Cortex of kidney (tissue), 1 donor: Measurements from ENCODE around the gene TBXAS1.
"Not testable (repeated sequence)": the region's sequence is repeated elsewhere in the genome, so short reads cannot be mapped to it uniquely, and the experiment has no call there.

Experiments
- DNase-seq: peaks from one replicate; lab custom pipeline; 2025; lab: John Stamatoyannopoulos, UW

Gene TBXAS1

GRCh38 chr7:139825666-139826290, 3.3 kb upstream of the TBXAS1 start:
- no peak for DNase-seq

DNA sequence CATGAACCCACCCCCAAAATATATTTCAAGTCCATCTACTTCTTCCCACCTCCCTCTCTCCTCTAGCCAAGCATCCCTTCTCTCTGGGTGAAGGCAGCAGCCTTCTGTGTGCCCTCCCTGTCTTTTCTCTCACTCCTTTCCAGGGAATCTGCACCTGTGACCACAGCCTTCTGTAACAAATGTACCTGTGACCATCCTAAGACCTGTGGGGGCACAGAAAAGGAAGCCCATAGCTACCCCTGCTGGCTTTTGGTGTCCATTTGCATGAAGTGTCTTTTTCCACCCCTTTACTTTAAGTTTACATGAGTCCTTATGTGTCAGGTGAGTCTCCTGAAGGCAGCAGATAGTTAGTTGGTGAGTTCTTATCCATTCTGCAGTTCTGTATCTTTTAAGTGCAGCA, 2.0 kb upstream of the TBXAS1 start:
- DNase-seq: no peak

DNA sequence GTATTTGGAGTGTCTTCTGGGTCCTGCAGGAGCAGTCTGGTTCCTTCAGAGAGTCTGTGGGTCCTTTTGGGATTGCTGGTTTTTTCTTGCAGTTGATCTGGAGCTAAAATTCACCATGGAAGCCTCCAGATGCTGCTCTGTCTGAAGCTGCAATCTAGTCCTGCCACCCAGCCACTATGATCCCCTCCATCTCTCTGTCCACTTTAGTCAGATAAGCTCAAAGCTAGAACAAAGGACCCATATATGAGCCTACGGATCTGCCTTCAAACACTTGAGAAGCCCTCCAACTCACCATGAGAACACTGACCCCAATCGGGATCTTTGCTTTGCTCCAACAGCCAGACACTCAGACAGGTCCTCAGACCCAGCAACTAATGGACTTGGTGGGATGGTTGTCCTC, 618 bp upstream of the TBXAS1 start:
- DNase-seq: no peak

GRCh38 chr7:139829775-139830117, 682 bp downstream of the TBXAS1 start:
- DNase-seq: no peak

GRCh38 chr7:139830292-139830691, 1.2 kb downstream of the TBXAS1 start:
- DNase-seq: no peak

- DNase-seq: no peak
Measured at GRCh38 chr7:139830782-139831501, 1.9 kb downstream of the TBXAS1 start.

- not testable (repeated sequence) for DNase-seq
Measured at GRCh38 chr7:139835848-139836247, 6.8 kb downstream of the TBXAS1 start.

DNA sequence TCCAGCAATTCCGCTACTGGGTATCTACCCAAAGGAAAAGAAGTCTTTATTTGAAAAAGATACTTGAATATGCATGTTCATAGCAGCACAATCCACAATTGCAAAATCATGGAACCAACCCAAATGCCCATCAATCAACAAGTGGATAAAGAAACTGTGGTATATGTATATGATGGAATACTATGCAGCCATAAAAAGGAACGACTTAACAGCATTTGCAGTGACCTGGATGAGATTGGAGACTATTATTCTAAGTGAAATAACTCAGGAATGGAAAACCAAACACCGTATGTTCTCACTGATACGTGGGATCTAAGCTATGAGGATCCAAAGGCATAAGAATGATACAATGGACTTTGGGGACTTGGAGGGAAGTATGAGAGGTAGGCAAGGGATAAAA, 8.2 kb downstream of the TBXAS1 start:
- DNase-seq: not testable (repeated sequence)

DNA sequence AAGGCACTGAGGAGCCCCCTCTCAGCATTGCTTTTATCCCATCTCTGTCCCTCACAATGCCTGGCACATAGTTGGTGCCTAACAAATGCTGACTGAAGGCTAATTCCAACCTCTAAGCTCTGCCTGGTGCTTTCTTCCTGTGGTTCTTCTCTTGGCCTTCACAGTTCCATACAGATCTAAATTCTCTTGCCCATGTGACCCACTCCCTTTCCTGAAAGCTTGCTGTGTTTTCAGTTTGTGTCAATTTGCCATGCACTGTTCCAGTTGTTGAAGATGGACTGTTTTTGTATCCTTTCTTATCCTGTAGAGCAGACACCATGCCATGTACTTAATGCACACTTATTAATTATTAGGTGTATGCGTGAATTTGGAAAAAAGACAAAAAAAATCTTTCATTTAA, 9.2 kb downstream of the TBXAS1 start:
- DNase-seq: no peak

DNA sequence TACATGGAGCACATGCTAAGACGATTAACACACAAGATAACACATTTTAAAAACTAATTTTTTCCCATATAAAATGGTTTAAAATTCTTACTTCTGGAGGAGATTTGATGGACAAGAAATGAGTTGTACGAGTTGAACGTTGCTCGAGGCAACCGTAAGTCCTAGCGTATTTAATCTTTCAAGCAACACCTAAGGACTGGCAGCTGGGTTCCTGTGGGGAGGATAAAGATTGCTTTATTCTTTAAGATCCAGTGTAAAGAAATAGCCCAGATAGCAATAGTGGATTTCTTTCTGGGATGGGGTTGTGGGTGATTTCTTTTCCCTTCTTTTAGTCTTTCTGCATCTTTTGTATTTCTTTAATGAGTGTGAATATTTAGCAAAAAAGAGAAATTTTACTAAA, 9.8 kb downstream of the TBXAS1 start:
- DNase-seq: no peak

GRCh38 chr7:139840776-139841175, 11.7 kb downstream of the TBXAS1 start:
- no peak for DNase-seq

DNA sequence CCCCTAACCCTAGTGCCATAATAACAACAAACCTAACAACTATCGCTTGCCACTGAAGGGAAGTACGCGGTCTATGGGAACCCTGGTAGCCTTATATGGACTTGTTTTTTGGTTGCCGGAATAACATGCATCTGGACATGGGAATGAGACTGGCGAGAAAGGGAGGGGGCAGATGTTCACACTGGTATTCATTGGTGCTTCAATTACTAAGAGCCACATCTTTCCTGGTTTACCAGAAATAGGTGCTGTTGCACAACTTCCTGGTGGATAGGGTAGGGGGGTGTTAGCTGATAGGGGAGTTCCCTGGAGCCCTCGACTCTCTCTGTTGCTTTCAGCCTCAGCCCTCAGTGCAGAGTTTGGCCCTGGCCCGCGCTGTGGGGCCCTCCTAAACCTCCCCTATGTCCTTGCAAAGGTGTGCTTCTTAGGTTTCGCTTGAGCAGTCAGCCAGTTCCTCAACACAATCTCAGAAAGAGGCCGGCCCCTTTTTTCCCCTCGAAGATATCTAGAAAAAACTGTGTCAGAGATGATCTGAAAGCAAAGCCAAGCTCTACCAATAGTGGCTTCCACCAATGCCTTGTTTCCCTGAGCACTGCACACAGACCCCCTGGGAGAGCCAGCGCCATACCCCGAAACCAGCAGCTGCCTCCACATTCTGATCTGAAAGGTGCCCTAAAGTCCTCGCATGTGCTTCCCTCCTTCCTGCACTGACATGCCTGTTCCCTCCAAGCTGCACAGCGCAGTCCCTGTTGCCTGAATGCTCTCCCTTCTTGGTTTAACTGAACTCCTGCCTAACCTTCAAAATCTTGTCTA, 13.5 kb downstream of the TBXAS1 start:
- no peak for DNase-seq

- DNase-seq: not testable (repeated sequence)
Measured at GRCh38 chr7:139843211-139843537, 14.1 kb downstream of the TBXAS1 start.

DNA sequence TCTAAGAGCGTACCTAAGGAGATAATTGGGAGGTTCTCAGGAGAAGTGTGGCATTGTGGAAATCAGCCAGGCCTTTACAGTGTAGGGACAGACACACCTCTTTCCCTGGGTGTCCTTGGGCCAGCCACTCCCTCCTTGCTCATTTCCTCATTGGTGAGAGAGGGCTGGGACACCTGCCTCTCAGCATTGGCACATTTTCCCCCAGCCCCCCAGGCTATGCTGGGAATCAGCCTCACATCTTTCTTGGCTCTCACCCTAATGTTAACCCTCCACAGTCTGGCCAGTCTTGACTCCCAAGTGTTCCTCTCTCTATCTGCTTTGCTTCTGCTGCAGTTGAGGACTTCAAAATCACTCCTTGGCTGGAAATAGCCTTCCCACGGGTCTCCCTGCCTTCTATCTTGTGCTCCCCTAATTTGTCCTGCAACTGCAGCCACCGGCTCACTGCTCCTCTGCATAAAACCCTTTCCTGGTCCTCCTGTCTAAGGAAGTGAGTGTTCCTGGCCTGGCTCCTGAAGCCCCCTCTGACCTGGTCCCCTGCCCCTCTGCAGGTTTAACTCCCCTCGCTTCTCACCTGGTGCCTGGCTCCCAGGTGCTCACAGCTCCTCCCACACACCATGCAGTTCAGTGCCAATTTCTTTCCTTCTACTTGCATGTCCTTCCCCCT, 15.8 kb downstream of the TBXAS1 start:
- no peak for DNase-seq

DNA sequence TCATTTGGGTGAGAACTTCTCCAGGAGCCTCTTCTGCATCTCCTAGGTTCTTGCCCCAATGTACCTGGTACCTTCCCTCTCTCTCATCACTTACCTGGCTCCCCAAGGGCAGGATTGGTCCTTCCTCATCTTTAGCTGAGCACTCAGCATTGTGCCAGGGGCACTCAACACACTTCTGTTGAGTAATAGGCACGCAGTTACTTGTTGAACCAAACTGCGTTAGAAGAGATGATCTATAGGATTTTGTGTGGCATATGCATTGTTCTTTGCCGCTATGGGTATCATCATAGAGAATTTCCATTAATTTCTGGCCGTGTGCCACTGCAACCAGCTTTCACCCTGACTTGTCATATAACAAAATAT, 16.4 kb downstream of the TBXAS1 start:
- DNase-seq: no peak

DNA sequence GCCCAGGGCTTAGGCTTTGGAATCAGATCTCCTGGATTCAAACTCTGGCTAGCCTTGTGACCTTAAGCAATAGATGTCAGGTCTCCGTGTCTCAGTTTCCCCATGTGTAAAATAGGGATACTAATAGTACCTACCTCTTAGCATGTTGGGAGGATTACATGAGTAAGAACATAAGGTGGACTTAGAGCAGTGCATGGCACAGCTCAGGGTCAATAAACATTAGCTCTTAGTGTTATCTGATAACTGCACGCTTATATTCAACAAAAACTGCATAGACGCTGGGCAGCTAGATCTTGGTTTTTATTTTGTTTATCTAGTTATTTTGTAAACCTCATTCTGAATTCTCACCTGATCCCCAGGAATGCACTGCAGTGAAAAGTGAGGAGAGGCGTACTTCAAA, 17.2 kb downstream of the TBXAS1 start:
- no peak for DNase-seq

GRCh38 chr7:139848274-139848673, 19.2 kb downstream of the TBXAS1 start:
- no peak for DNase-seq

- no peak for DNase-seq
Measured at GRCh38 chr7:139850906-139851305, 21.8 kb downstream of the TBXAS1 start.

DNA sequence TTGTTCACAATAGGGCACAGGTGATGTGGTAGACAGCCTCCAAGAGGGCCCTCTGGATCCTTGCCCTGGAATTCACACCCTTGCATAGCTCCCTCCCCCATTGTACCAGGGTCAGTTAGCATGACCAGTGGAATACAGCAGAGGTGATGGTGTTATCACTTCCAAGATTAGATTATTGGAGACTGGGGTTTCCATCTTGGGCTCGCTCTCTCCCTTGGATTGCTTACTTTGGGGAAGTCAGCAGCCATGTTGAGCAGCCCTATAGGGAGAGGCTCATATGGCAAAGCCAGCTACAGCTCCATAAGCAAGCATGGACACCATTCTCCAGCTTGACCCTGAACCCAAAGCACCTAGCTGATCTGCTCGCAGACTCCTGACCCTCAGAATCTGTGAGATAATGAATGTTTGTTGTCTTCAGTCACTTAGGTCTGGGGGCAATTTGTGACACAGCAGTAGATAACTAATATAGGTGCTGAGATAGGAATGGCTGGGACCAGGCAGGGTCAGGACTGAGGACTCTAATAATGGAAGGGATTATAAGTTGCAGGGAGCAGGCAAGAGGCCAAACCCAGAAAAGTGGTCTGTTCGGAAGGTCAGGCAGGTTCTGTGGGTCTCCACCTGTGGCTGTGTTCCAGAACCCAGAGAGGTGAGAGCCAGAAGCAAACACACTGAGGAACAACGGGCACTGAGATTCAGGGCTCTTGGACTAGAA, 22.9 kb downstream of the TBXAS1 start:
- DNase-seq: no peak

GRCh38 chr7:139852482-139852845, 23.4 kb downstream of the TBXAS1 start:
- no peak for DNase-seq

DNA sequence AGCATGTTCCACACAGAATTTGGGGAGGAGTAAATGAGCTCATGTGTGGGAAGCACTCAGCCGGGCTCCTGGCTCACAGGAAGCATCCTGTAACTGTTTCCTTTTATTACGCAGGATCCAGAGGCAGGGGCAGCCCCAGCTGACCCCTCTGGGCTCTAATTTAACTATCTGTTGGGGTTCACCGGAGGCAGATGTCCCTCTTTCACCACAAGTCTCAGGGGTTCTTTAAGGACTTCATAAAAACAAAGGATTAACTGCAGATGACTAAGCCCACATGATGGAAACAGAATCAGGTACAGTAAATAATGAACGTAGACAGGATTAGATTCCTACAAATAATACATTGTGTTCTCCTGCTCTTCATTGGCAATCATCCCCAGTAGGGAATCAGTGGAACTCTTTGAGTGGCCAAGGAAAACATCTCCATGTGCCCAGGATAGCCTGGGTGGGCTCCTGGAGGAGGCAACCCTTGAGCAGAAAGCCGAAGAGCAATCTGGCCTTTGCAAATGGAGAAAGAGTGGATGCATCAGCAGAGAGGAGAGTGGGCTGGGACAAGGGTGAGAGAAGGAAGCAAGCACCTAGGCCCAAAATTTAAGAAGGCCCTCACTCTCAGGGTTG, 24.6 kb downstream of the TBXAS1 start:
- no peak for DNase-seq

DNA sequence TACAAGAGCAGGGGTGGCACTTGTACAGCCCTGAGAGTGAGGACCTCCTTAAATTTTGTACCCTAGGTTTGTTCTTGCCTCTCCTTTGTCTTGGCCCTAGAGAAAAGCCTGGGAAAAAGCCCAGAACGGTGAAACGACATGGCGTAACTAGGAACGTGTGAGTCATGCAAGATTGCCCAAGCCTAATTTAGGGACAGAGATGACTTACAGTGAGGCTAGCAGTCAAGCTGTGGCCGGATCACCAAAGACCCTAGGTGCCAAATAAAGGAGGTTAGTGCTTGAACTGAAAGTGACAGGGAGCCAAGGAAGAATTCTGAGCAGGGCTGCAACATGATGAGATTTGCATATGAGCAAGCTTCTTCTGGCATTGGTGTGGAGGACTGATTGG, 25.1 kb downstream of the TBXAS1 start:
- no peak for DNase-seq
